Activated CD8-positive, alpha-beta T cell treated with anti-CD3 and anti-CD28 coated beads for 36 hours (primary cell): ENCODE results near the gene CDK5RAP1. TPM values are rescaled to one million over a fixed set of nuclear protein-coding genes. Genes with fewer than 3 reads are reported as not detected.
"Not testable (repeated sequence)": the region's sequence is repeated elsewhere in the genome, so short reads cannot be mapped to it uniquely, and the experiment has no call there.

Source experiments
- ATAC-seq: fragments of 200-7000 bp; cut with Tn5 transposase; one replicate; pipeline ENCODE4 v1.10.0; 2021; ENCODE audit warnings: mild to moderate bottlenecking, moderate library complexity
- CTCF ChIA-PET: fragments of 350-600 bp; sonication (Branson Sonifier 250); formaldehyde crosslinking; loops from one replicate; lab custom pipeline; 2021; ENCODE audit warnings: antibody characterized with exemption; lab: Charles Lee
- POLR2A ChIA-PET: fragments of 350-600 bp; sonication (Branson Sonifier 250); formaldehyde crosslinking; loops from one replicate; lab custom pipeline; 2021; ENCODE audit warnings: antibody characterized with exemption; lab: Charles Lee
- DNase-seq: peaks from one replicate; pipeline ENCODE4 v3.0.0-alpha.2; 2020
- H3K27ac Mint-ChIP-seq: one replicate; pipeline ENCODE4 v1.8.0; 2021; ENCODE audit warnings: mild to moderate bottlenecking, mixed read lengths
- H3K27me3 Mint-ChIP-seq: one replicate; pipeline ENCODE4 v1.8.0; 2021; ENCODE audit warnings: mixed read lengths
- H3K36me3 Mint-ChIP-seq: one replicate; pipeline ENCODE4 v1.8.0; 2021; ENCODE audit warnings: low read depth, mixed read lengths
- H3K4me1 Mint-ChIP-seq: one replicate; pipeline ENCODE4 v1.8.0; 2021; ENCODE audit warnings: low read depth, mixed read lengths
- H3K4me3 Mint-ChIP-seq: one replicate; pipeline ENCODE4 v1.8.0; 2021; ENCODE audit warnings: mild to moderate bottlenecking, moderate library complexity, mixed read lengths
- H3K9me3 Mint-ChIP-seq: one replicate; pipeline ENCODE4 v1.8.0; 2021; ENCODE audit warnings: mixed read lengths
- intact Hi-C: fragments of 100-400 bp; cut with micrococcal nuclease; formaldehyde crosslinking; loops from one replicate; pipeline ENCODE4 v1.10.0; 2022
- total RNA-seq, 2 experiments: library from RNA; stranded (reverse); gene quantifications; one replicate each; pipeline ENCODE4 v1.2.3, GENCODE V29; 2021
- TF ChIP-seq, protein P1 (sequence below): fragments of 200-600 bp; IDR thresholded peaks from one replicate; pipeline ENCODE4 v1.8.0; 2022; ENCODE audit warnings: antibody characterized with exemption, mild to moderate bottlenecking

The CDK5RAP1 gene
- total RNA-seq, 2 experiments from 2014 or later, result 35.4 to 38.2 TPM

DNA sequence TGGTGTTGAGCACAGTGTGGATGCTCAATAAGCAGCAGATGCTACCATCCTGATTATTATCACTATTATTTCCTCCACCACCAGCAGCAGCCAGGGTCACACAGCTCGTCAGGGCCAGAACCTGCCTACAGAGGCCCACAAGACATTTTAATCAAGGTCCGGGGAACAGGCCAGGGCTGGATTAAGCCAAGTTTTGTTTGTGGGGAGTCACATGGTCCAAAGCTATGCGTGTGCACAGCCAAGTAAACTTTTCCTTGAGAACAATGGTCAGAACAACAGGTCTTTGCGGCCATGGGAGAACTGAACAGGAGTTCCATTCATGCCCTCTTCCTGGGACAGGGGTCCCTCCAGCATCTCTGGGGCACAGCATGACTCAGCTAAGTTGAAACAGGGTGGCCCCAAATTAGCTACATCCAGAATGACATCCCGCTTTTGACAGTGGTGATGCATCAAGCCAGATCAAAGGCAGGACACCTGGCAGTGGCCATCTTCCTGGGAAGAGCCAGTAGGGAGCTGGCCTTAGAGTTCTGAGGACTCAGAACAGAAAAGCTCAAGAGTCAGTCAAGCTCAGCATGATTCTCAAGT, 30.6 kb upstream of the CDK5RAP1 start:
- TF ChIP-seq, protein P1, sequence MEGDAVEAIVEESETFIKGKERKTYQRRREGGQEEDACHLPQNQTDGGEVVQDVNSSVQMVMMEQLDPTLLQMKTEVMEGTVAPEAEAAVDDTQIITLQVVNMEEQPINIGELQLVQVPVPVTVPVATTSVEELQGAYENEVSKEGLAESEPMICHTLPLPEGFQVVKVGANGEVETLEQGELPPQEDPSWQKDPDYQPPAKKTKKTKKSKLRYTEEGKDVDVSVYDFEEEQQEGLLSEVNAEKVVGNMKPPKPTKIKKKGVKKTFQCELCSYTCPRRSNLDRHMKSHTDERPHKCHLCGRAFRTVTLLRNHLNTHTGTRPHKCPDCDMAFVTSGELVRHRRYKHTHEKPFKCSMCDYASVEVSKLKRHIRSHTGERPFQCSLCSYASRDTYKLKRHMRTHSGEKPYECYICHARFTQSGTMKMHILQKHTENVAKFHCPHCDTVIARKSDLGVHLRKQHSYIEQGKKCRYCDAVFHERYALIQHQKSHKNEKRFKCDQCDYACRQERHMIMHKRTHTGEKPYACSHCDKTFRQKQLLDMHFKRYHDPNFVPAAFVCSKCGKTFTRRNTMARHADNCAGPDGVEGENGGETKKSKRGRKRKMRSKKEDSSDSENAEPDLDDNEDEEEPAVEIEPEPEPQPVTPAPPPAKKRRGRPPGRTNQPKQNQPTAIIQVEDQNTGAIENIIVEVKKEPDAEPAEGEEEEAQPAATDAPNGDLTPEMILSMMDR, result no peak
- Mint-ChIP-seq H3K9me3 (no peaks in the 10 kb centered on the region), H3K36me3 (no peaks in the 10 kb centered on the region), H3K4me1 (no peaks in the 10 kb centered on the region), H3K27ac (no peak overlapping the region), H3K27me3 (no peaks in the 10 kb centered on the region), H3K4me3 (no peak overlapping the region)
- DNase-seq (no peak), ATAC-seq (no peak)
- intact Hi-C loops, result no loop called here
- POLR2A ChIA-PET, result interaction anchor here (0.7 to 1.2 kb wide), 2 partner anchors 11 to 13 kb away, joined by 3 read pairs; partner anchors contain the start of gene SNTA1
- CTCF ChIA-PET, result interaction anchor here (1.0 kb wide), 1 partner anchor 235 kb away, joined by 3 read pairs; the partner anchor contains the start of gene ACTL10

DNA sequence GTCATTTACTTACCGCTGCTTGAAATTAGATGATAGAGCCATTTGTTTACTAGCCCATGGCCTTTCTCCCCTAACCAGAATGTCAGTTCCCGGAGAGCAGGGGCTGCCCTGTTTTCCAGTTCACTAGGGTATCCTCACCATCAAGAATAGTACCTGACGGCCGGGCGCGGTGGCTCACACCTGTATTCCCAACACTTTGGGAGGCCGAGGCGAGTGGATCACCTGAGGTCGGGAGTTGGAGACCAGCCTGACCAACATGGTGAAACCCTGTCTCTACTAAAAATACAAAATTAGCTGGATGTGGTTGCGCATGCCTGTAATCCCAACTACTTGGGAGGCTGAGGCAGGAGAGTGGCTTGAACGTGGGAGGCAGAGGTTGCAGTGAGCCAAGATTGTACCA, 22.6 kb upstream of the CDK5RAP1 start:
- H3K4me3 Mint-ChIP-seq, ATAC-seq, H3K4me1 Mint-ChIP-seq, POLR2A ChIA-PET, DNase-seq, CTCF ChIA-PET, H3K27ac Mint-ChIP-seq, H3K36me3 Mint-ChIP-seq, H3K9me3 Mint-ChIP-seq, H3K27me3 Mint-ChIP-seq, intact Hi-C loops: not testable (repeated sequence)

DNA sequence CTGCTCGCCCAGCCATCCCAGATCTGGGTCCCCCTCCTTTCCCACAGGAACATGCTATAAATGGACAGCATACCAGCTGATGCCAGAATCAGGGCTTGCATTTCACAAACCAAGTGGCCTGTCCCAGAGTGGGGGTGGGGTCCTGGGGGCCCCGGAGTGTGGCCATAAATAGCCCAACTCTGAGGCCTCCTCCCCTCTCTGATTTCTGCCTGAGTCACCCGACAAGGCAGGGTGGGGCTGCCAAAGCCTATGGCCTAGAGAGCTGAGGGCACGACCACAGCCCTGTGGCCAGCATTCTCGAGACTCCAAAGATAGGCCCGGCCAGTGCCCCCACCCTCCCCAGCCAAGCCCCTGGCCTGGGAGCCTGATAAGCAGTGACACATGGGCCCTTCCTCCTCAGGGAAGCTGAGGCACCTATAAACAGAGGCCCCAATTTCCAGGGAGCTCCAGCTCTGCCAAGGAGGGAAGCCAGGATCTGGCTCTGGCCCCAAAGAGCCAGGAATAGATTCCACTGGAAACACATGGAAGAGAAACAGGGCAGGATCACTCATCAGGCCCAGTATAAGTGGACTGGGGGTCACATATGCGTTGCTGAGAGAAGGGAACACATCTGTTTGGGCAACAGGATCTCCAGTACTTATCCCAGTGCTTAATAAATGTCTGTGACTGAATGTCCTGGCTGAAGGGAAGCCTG, 22.0 kb upstream of the CDK5RAP1 start:
- DNase-seq, result no peak
- Mint-ChIP-seq H3K27ac (no peak overlapping the region), H3K4me1 (no peaks in the 10 kb centered on the region), H3K36me3 (no peaks in the 10 kb centered on the region), H3K27me3 (no peaks in the 10 kb centered on the region), H3K4me3 (no peak overlapping the region), H3K9me3 (no peaks in the 10 kb centered on the region)
- intact Hi-C loops, result no loop called here
- no peak for ATAC-seq
- ChIA-PET CTCF (no interaction called here), POLR2A (no interaction called here)
- TF ChIP-seq, protein P1, result no peak

DNA sequence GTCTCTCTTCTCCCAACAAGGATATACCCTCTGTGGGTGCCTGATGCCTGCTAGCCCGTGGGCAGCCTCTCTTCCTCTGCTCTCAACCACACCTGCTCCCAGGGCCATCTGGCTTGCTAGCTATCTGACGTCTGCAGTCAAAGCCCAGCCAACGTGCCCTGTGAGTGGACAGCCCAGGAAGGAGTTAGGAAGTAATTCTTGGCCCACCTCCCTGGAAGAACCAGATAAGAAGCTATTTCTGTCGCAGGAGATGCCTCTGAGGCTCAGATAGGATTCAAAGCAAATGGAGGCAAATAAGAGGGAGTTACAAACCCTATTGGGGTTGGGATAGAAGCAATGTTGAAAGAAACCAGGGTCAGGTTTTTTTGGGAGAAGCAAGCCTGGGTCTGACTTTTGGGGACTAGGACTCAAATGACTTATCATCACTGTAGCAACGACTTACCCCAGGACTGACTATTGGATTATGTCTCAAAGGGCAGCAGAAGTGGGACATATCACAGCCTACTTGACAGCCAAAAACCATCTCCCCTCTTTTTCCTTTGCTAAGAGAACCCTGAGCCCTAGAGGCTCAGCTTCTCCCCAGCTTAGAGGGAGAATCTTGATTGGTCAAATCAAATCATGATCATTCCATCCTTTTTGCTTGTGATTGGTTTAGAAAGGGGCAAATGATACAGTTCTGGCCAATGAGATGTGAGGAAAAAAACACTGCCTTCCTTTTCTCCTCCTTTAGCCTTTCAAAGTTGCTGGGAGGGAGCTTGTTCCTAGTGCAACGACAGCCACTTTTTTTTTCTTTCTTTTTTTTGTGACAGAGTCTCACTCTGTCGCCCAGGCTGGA, 18.0 kb upstream of the CDK5RAP1 start:
- Mint-ChIP-seq H3K4me1 (no peaks in the 10 kb centered on the region), H3K27ac (no peak overlapping the region), H3K9me3 (no peaks in the 10 kb centered on the region), H3K36me3 (no peaks in the 10 kb centered on the region), H3K4me3 (no peak overlapping the region), H3K27me3 (no peaks in the 10 kb centered on the region)
- ChIA-PET POLR2A (interaction anchor here (0.6 kb wide), 2 partner anchors 12 to 263 kb away, joined by 3 read pairs; no protein-coding TSS in a partner anchor), CTCF (no interaction called here)
- TF ChIP-seq, protein P1, result no peak
- DNase-seq (no peak), ATAC-seq (no peak)
- intact Hi-C loops, result no loop called here

DNA sequence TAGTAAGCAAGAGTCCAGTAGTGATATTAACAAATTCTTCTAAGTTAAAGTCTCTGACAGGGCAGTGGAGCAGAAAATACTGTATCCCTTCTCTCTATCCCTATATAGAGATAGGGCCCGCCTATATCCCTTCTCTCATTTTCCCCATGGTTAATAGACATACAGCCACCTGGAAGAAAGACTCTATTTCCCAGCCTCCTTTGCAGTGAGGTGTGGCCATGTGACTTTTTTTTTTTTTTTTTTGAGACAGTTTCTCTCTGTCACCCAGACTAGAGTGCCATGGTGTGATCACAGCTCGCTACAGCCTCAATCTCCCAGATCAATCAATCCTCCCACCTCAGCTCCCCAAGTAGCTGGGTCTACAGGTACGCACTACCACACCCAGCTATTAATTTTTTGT, 16.7 kb upstream of the CDK5RAP1 start:
- Mint-ChIP-seq H3K27ac (no peak overlapping the region), H3K4me3 (no peak overlapping the region), H3K27me3 (no peaks in the 10 kb centered on the region), H3K9me3 (no peaks in the 10 kb centered on the region), H3K36me3 (no peaks in the 10 kb centered on the region), H3K4me1 (no peaks in the 10 kb centered on the region)
- TF ChIP-seq, protein P1, result no peak
- ChIA-PET CTCF (no interaction called here), POLR2A (no interaction called here)
- no peak for DNase-seq
- intact Hi-C loops, result no loop called here
- no peak for ATAC-seq
